HepG2 (cell line): ENCODE results near the gene LHPP. TPM values are rescaled to one million over a fixed set of nuclear protein-coding genes. Genes with fewer than 3 reads are reported as not detected.

Experiments
- ATAC-seq: fragments of 200-7000 bp; cut with Tn5 transposase; 3 replicates; pipeline ENCODE4 v1.9.1; 2020; ENCODE audit warnings: mild to moderate bottlenecking, moderate library complexity
- BruUV-seq: library from RNA; stranded (reverse); fragments of 400-500 nt; replicated peaks from 2 replicates; lab custom pipeline; 2021; lab: Mats Ljungman, UMichigan
- CTCF ChIA-PET: fragments of 300-600 bp; formaldehyde crosslinking; extraction: SDS; loops from one replicate; lab custom pipeline; 2021; ENCODE audit warnings: low total read pairs, inconsistent platforms, low intra/inter-chr PET ratio; lab: Yijun Ruan, JAX
- POLR2A ChIA-PET: fragments of 350-600 bp; sonication (Branson Sonifier 250); formaldehyde crosslinking; loops from one replicate; lab custom pipeline; 2020; ENCODE audit warnings: antibody characterized with exemption, inconsistent platforms; lab: Yijun Ruan, JAX
- DNase-seq: peaks from one replicate; pipeline ENCODE4 v3.0.0-alpha.2; 2015; ENCODE audit warnings: low spot score
- FAIRE-seq: peaks from 3 replicates; lab custom pipeline; 2011; peaks lifted over from hg19 to GRCh38; lab: Jason Lieb, UNC
- H2AFZ ChIP-seq: one replicate; pipeline ENCODE4 v1.6.1; 2011; ENCODE audit warnings: low read length, inconsistent platforms
- H3K27ac ChIP-seq: fragments of 300-600 bp; 3 replicates; pipeline ENCODE4 v1.8.0; 2011; ENCODE audit warnings: mixed run types, mild to moderate bottlenecking, mixed read lengths, low read length, inconsistent platforms; ENCODE audit not compliant: insufficient read depth; ENCODE audit errors: extremely low read length
- H3K27me3 ChIP-seq, 2 experiments: fragments of 200-600 bp in 1 of 2; 2 replicates in 1 of 2; 3 replicates in 1 of 2; pipeline versions ENCODE4 v1.6.0 to v1.8.0; 2011; ENCODE audit warnings: low read length in 2 of 2, mild to moderate bottlenecking in 2 of 2, moderate library complexity in 2 of 2, inconsistent platforms in 1 of 2; ENCODE audit not compliant: insufficient read depth in 2 of 2, control insufficient read depth in 1 of 2
- H3K36me3 ChIP-seq, 2 experiments: fragments of 200-600 bp in 1 of 2; replicated peaks in 1 of 2; 2 replicates in 1 of 2; 3 replicates in 1 of 2; pipeline versions ENCODE4 v1.5.1 to v1.8.0; 2011; ENCODE audit warnings: low read length in 2 of 2, inconsistent platforms in 1 of 2; ENCODE audit not compliant: insufficient read depth in 2 of 2, control insufficient read depth in 1 of 2
- H3K4me1 ChIP-seq: 2 replicates; pipeline ENCODE4 v1.5.1; 2012; ENCODE audit warnings: low read length, inconsistent platforms; ENCODE audit not compliant: insufficient read depth
- H3K4me2 ChIP-seq: 2 replicates; pipeline ENCODE4 v1.6.0; 2011; ENCODE audit warnings: low read depth, low read length, inconsistent platforms
- H3K4me3 ChIP-seq, 3 experiments: fragments of 200-600 bp in 1 of 3; sonication (generic), shearing (Covaris generic) in 1 of 3; replicated peaks in 1 of 3; 2 replicates each; pipeline ENCODE4 v1.5.1; 2011 to 2016; ENCODE audit warnings: low read length in 3 of 3, inconsistent platforms in 2 of 3, low read depth in 2 of 3, mild to moderate bottlenecking in 2 of 3, control low read depth in 1 of 3, mixed read lengths in 1 of 3; ENCODE audit not compliant: insufficient read depth in 1 of 3
- H3K79me2 ChIP-seq: one replicate; pipeline ENCODE4 v1.6.1; 2011; ENCODE audit warnings: low read length, inconsistent platforms; ENCODE audit not compliant: insufficient read depth
- H3K9ac ChIP-seq: 2 replicates; pipeline ENCODE4 v1.6.0; 2011; ENCODE audit warnings: mild to moderate bottlenecking, low read depth, low read length, inconsistent platforms; ENCODE audit not compliant: insufficient read depth
- H3K9me3 ChIP-seq: 2 replicates; pipeline ENCODE4 v1.5.1; 2012; ENCODE audit warnings: mild to moderate bottlenecking, low read length
- H4K20me1 ChIP-seq: 2 replicates; pipeline ENCODE4 v1.6.0; 2011; ENCODE audit warnings: inconsistent platforms, mild to moderate bottlenecking, low read length, moderate library complexity; ENCODE audit not compliant: insufficient read depth
- ARNT ChIP-seq: fragments of 450-650 bp; IDR thresholded peaks from 2 replicates; pipeline ENCODE4 v1.6.1; 2017
- FOXO1 ChIP-seq: sonication (generic); formaldehyde crosslinking; IDR thresholded peaks from 2 replicates; pipeline ENCODE4 v1.4.0; 2020; ENCODE audit warnings: missing genetic modification reagents
- MIER2 ChIP-seq: IDR thresholded peaks from 2 replicates; pipeline ENCODE4 v1.6.1; 2016; ENCODE audit warnings: missing biosample characterization, missing genetic modification reagents
- PHF8 ChIP-seq: sonication (generic); formaldehyde crosslinking; IDR thresholded peaks from 2 replicates; pipeline ENCODE4 v1.5.0; 2020; ENCODE audit warnings: missing genetic modification reagents
- SATB2 ChIP-seq: sonication (generic); formaldehyde crosslinking; IDR thresholded peaks from 2 replicates; pipeline ENCODE4 v1.5.0; 2020; ENCODE audit warnings: missing genetic modification reagents
- SMAD1 ChIP-seq: sonication (generic); formaldehyde crosslinking; IDR thresholded peaks from 2 replicates; pipeline ENCODE4 v1.4.0; 2020; ENCODE audit warnings: missing genetic modification reagents, low read depth, mild to moderate bottlenecking, borderline replicate concordance
- TARDBP ChIP-seq: sonication (generic); formaldehyde crosslinking; IDR thresholded peaks from 2 replicates; pipeline ENCODE4 v1.8.0; 2022; ENCODE audit warnings: mild to moderate bottlenecking, missing genetic modification reagents
- ZFP41 ChIP-seq: sonication (generic); formaldehyde crosslinking; IDR thresholded peaks from 2 replicates; pipeline ENCODE4 v1.4.0; 2020; ENCODE audit warnings: mild to moderate bottlenecking, missing genetic modification reagents, borderline replicate concordance
- ZSCAN12 ChIP-seq: sonication (generic); formaldehyde crosslinking; IDR thresholded peaks from 2 replicates; pipeline ENCODE4 v1.9.0; 2021; ENCODE audit warnings: mild to moderate bottlenecking, missing genetic modification reagents
- WGBS: methylation state at CpG from one replicate; pipeline ENCODE4 v1.1.6; 2017; ENCODE audit warnings: low lambda C conversion rate; 5-methylcytosine and 5-hydroxymethylcytosine counted together
- in situ Hi-C: cut with HindIII; loops from 2 replicates; pipeline ENCODE4 v1.10.0; 2017; ENCODE audit warnings: low pct_unique_long_range_greater_than_20kb; ENCODE audit not compliant: extremely low pct_ligation_motif_present
- intact Hi-C: fragments of 100-400 bp; cut with micrococcal nuclease; formaldehyde crosslinking; loops from one replicate; pipeline ENCODE4 v1.10.0; 2022; ENCODE audit not compliant: unreplicated experiment
- polyA plus RNA-seq, 8 experiments: library from polyadenylated mRNA; depleted of rRNA in 3 of 8; stranded (reverse) in 7 of 8; unstranded in 1 of 8; fragments of >200 nt; fragmentation: Illumina TruSeq in 4 of 8; extraction: Trizol in 4 of 8; gene quantifications; 2 replicates each; pipeline versions ENCODE4 v1.2.1 to v1.2.3, GENCODE V29; 2011 to 2016; ENCODE audit warnings: low read depth in 4 of 8, missing spikeins in 1 of 8, mixed read lengths in 1 of 8; ENCODE audit not compliant: insufficient read depth in 1 of 8
- total RNA-seq, 5 experiments: library from RNA; depleted of rRNA; stranded (reverse); fragments of >200 nt; fragmentation: Illumina TruSeq; extraction: Trizol; gene quantifications; 2 replicates each; pipeline ENCODE4 v1.2.3, GENCODE V29; 2016; ENCODE audit warnings: low read depth in 1 of 5
- TF ChIP-seq, protein P1 (sequence below): sonication (generic); formaldehyde crosslinking; IDR thresholded peaks from 2 replicates; pipeline ENCODE4 v1.5.0; 2020; ENCODE audit warnings: missing genetic modification reagents

The LHPP gene
- total and polyA plus RNA-seq, 2 of the 13 experiments (the other 11 are each of a cell fraction or from before 2014, with no cell fraction given) = 5.2 to 13.1 TPM

DNA sequence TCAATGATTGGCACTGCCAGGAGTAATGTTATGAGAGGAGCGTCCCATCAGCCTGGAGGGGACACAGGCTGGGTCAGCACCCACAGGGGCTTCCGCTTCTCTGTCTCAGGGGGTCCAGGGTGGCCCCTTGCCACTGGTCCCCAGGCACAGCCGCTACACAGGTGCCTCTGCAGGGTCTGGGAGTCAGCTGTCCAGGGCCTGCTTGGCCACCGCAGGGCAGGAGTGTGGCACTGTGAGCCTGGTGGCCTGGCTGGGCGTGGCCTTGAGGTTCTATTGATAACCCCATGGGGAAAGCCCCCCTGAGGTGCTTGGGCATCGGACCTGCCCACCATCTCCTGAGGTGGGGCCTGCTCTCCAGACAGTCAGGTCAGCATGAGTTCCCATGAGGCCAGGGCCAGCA is 136.6 kb downstream of the LHPP start:
- H3K79me2 ChIP-seq = no peaks in the 10 kb centered on the region
- H4K20me1 ChIP-seq = no peaks in the 10 kb centered on the region
- DNase-seq (no peak), ATAC-seq (no peak), FAIRE-seq (no peak)
- H2AFZ ChIP-seq = no peak overlapping the region
- POLR2A ChIA-PET = no interaction called here
- intact Hi-C loops (no loop called here), in situ Hi-C loops (no loop called here)
- no peak overlapping the region for H3K4me3 ChIP-seq
- H3K4me2 ChIP-seq = no peak overlapping the region
- no peak overlapping the region for H3K27ac ChIP-seq
- CTCF ChIA-PET = no interaction called here
- H3K36me3 ChIP-seq = no peaks in the 10 kb centered on the region
- no peaks in the 10 kb centered on the region for H3K9me3 ChIP-seq
- H3K4me1 ChIP-seq = peaks cover 27% of the 10 kb centered on the region
- BruUV-seq = no TSS peak
- H3K27me3 ChIP-seq = no peaks in the 10 kb centered on the region
- no peak for TF ChIP-seq ZSCAN12
- no peak for TF ChIP-seq FOXO1 (CRISPR knock-in tag)
- TF ChIP-seq TARDBP (CRISPR knock-in tag) = no peak
- no peak for TF ChIP-seq SATB2 (CRISPR knock-in tag)
- no peak for TF ChIP-seq ARNT
- no peak for TF ChIP-seq MIER2 (CRISPR knock-in tag)
- TF ChIP-seq, protein P1, sequence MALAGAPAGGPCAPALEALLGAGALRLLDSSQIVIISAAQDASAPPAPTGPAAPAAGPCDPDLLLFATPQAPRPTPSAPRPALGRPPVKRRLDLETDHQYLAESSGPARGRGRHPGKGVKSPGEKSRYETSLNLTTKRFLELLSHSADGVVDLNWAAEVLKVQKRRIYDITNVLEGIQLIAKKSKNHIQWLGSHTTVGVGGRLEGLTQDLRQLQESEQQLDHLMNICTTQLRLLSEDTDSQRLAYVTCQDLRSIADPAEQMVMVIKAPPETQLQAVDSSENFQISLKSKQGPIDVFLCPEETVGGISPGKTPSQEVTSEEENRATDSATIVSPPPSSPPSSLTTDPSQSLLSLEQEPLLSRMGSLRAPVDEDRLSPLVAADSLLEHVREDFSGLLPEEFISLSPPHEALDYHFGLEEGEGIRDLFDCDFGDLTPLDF (CRISPR knock-in tag) = no peak
- TF ChIP-seq PHF8 (CRISPR knock-in tag) = no peak
- TF ChIP-seq SMAD1 (CRISPR knock-in tag) = no peak
- TF ChIP-seq ZFP41 = no peak
- no peak overlapping the region for H3K9ac ChIP-seq
- no CpG with 5 or more reads among the region's 6 CpGs for WGBS
